ENCODE data around the gene FSCN2. TPM values are rescaled to one million over a fixed set of nuclear protein-coding genes. Genes with fewer than 3 reads are reported as not detected.

The FSCN2 gene
- total and polyA plus RNA-seq, 10 of the 15 experiments (the other 5 are each of a cell fraction or from before 2014, with no cell fraction given): 0.12 to 2.1 (median 0.65) TPM; not detected in 3

DNA sequence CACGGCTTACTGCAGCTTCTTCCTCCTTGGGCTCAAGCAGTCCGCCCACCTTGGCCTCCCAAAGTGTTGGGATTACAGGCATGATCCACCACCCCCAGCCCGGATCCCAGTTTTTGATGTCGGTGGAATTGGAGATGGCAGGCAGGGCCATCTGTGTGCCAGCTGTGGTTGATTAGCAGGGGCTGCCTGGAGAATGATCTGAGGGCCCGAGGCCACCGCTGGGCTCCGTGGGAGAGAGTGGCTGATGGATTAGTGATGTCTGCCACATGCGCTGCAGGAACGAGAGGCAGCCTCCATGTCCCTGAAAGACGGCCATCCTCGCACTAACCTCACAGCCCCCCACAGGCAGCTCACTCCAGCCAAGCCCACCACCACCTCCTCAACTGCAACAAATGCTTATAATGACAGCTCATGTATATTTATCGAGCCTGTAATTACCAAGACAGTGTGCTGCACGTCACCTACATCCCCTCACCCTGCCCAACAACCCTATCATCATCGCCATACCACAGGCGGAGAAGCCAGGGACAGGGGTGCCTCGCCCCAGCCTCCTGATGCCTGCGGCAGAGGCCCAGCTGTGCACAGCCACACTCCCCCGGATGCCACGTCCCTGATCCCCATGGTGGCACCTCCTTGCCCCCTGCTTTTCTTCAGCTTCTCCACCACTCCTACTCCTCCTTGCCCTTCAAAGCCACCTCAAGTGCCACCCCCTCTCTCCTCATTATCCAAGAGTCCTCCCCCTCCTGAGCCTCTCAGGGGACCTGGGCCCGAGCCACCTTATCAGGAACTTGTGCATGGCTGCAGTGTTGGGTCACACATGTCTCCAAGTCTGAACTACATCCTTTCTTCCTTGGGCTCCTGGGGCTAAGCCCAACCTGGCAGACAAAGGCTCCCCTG, 48.8 kb upstream of the FSCN2 start:
- intact Hi-C loops (cut with micrococcal nuclease; ENCODE audit: unreplicated experiment): loop anchor here (5.0 kb wide), 2 partner anchors 337 to 377 kb away; no protein-coding TSS in a partner anchor
- Histone ChIP-seq H4K20me1 (ENCODE audit: control insufficient read depth, insufficient read depth) (no peaks in the 10 kb centered on the region), H3K36me3 (ENCODE audit: control insufficient read depth in 2 of 2, insufficient read depth in 2 of 2, low read length in 1 of 2) (no peaks in the 10 kb centered on the region), H3K4me2 (ENCODE audit: control insufficient read depth, insufficient read depth) (no peak overlapping the region), H3K27ac (ENCODE audit: control insufficient read depth, insufficient read depth) (no peak overlapping the region), H2AFZ (ENCODE audit: control insufficient read depth, low read depth, low read length) (no peak overlapping the region), H3K27me3 (replicated peaks in 1 of 2; ENCODE audit: control insufficient read depth in 2 of 2, insufficient read depth in 2 of 2, low read length in 1 of 2) (peaks cover 3 to 8% of the 10 kb centered on the region in 2 experiments; a peak in 3 of 4 replicates), H3K79me2 (ENCODE audit: control insufficient read depth, insufficient read depth, low read length) (no peaks in the 10 kb centered on the region), H3K4me1 (ENCODE audit: control insufficient read depth, insufficient read depth, low read length) (peaks cover 8% of the 10 kb centered on the region), H3K9ac (ENCODE audit: control insufficient read depth, insufficient read depth, low read length) (no peak overlapping the region), H3K9me3 (replicated peaks; ENCODE audit: control insufficient read depth, insufficient read depth, low read length) (no peaks in the 10 kb centered on the region), H3K4me3 (no peak overlapping the region)
- ChIA-PET POLR2A (no interaction called here), SMC1A (ENCODE audit: uncharacterized antibody, unreplicated experiment) (no interaction called here), CTCF (interaction anchor here (0.5 to 1.1 kb wide), 2 partner anchors 12 to 122 kb away, joined by 3 read pairs; no protein-coding TSS in a partner anchor), RAD21 (ENCODE audit: unreplicated experiment) (no interaction called here)
- no peak for TF ChIP-seq CBFB (IDR thresholded peaks at IDR 0.05; ENCODE audit: low read depth)
- no peak for TF ChIP-seq BHLHE40 (IDR thresholded peaks at IDR 0.05; ENCODE audit: borderline replicate concordance in 1 of 2, low read depth in 2 of 2, low read length in 1 of 2)
- TF ChIP-seq, protein P1, sequence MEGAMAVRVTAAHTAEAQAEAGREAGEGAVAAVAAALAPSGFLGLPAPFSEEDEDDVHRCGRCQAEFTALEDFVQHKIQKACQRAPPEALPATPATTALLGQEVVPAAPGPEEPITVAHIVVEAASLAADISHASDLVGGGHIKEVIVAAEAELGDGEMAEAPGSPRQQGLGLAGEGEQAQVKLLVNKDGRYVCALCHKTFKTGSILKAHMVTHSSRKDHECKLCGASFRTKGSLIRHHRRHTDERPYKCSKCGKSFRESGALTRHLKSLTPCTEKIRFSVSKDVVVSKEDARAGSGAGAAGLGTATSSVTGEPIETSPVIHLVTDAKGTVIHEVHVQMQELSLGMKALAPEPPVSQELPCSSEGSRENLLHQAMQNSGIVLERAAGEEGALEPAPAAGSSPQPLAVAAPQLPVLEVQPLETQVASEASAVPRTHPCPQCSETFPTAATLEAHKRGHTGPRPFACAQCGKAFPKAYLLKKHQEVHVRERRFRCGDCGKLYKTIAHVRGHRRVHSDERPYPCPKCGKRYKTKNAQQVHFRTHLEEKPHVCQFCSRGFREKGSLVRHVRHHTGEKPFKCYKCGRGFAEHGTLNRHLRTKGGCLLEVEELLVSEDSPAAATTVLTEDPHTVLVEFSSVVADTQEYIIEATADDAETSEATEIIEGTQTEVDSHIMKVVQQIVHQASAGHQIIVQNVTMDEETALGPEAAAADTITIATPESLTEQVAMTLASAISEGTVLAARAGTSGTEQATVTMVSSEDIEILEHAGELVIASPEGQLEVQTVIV (IDR thresholded peaks at IDR 0.05; ENCODE audit: borderline replicate concordance, partially characterized antibody): no peak
- TF ChIP-seq NR2C1 (IDR thresholded peaks at IDR 0.05): no peak
- TF ChIP-seq LARP7 (IDR thresholded peaks at IDR 0.05): no peak
- TF ChIP-seq ZNF217 (IDR thresholded peaks at IDR 0.05): no peak
- TF ChIP-seq, protein P2, sequence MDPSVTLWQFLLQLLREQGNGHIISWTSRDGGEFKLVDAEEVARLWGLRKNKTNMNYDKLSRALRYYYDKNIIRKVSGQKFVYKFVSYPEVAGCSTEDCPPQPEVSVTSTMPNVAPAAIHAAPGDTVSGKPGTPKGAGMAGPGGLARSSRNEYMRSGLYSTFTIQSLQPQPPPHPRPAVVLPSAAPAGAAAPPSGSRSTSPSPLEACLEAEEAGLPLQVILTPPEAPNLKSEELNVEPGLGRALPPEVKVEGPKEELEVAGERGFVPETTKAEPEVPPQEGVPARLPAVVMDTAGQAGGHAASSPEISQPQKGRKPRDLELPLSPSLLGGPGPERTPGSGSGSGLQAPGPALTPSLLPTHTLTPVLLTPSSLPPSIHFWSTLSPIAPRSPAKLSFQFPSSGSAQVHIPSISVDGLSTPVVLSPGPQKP (IDR thresholded peaks at IDR 0.05; ENCODE audit: low read depth, low read length): no peak
- TF ChIP-seq RFX5 (IDR thresholded peaks at IDR 0.05; ENCODE audit: low read depth, low read length): no peak
- TF ChIP-seq CREB1 (IDR thresholded peaks at IDR 0.05; ENCODE audit: low read depth): no peak
- no peak for TF ChIP-seq MTA3 (IDR thresholded peaks at IDR 0.05; ENCODE audit: borderline replicate concordance, low read length)
- no peak for FAIRE-seq
- no TSS peak for BruUV-seq (replicated peaks)
- in situ Hi-C loops (cut with MboI): loop anchor here (5.0 to 25.0 kb wide), 2 partner anchors 222 to 342 kb away; no protein-coding TSS in a partner anchor
- 26% methylated on average over 20 of the region's 20 CpGs for WGBS (ENCODE audit: insufficient coverage, insufficient replicate concordance, low lambda C conversion rate, missing lambda C conversion rate)
- no peak for ATAC-seq
- no peak for DNase-seq (ENCODE audit: low read depth, low spot score)

Data from GM12878 (cell line).